Stimulated activated naive B cell treated with anti-CD40 and anti-IgM and Interleukin-4, amounts not matched to agents 10 μg/mL and 1 μg/mL and 100 μg/mL, for 72 hours (primary cell): Measurements from ENCODE around the gene RHBDD1.

Experiments
- ATAC-seq, 2 donors: fragments of 150-1000 bp; cut with Tn5 transposase; replicated peaks; 2 replicates each; pipeline ENCODE4 v1.10.0; 2021; ENCODE audit warnings: moderate library complexity in 1 of 2
- DNase-seq: peaks from one replicate; pipeline ENCODE4 v3.0.0; 2021
- H3K27ac Mint-ChIP-seq: one replicate; pipeline ENCODE4 v1.8.0; 2022; ENCODE audit warnings: mild to moderate bottlenecking, mixed read lengths
- H3K27me3 Mint-ChIP-seq, 2 donors: one replicate each; pipeline ENCODE4 v1.8.0; 2022; ENCODE audit warnings: mixed read lengths in 2 of 2
- H3K36me3 Mint-ChIP-seq, 2 donors: one replicate each; pipeline ENCODE4 v1.8.0; 2022; ENCODE audit warnings: mixed read lengths in 2 of 2, mild to moderate bottlenecking in 1 of 2
- H3K4me1 Mint-ChIP-seq, 2 donors: one replicate each; pipeline ENCODE4 v1.8.0; 2022; ENCODE audit warnings: mixed read lengths in 2 of 2, mild to moderate bottlenecking in 1 of 2
- H3K4me3 Mint-ChIP-seq, 2 donors: one replicate each; pipeline ENCODE4 v1.8.0; 2022; ENCODE audit warnings: mild to moderate bottlenecking in 2 of 2, mixed read lengths in 2 of 2, moderate library complexity in 1 of 2
- H3K9me3 Mint-ChIP-seq, 2 donors: one replicate each; pipeline ENCODE4 v1.8.0; 2022; ENCODE audit warnings: mixed read lengths in 2 of 2, mild to moderate bottlenecking in 1 of 2

The RHBDD1 gene

DNA sequence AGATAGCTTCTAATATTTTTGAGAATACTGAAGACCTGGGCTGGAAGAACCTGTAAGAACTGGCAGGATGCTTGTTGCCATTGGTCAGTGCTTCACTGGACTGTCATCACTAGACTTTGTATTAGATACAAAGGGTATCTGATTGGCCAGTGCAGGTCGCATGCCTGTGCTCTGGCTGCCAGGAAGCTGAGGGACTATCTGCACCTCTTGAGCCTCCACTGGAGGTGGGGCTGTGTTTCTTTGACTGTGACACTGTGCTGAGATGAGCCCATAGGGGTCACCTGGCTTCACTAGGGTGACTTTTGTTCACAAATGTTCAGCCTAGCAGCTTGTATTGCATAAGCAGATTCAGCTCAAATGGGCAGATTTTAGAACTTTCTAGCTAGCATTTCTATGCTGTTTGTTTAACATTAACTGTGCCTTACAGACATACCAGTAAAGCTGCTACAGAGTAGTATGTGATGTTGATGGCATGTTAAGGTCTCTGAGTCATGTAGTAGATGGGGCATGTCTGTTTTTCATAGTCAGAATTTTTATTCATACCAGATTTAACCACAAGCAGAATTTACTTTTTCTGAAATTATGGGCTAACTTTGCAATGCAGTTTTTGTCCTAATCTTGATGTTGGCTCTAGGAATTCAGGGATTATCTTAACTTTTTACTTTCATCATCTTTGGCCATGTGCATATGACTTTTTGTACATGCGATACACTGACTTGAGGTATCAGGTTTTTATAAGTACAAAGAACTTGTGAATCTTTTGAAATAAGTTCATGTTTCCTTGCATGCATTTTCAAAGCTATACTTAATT, 56.1 kb downstream of the RHBDD1 start:
- Mint-ChIP-seq H3K4me1 (peaks cover 9 to 26% of the 10 kb centered on the region in 2 donors), H3K27me3 (no peaks in the 10 kb centered on the region), H3K36me3 (peaks cover 14 to 26% of the 10 kb centered on the region in 2 donors), H3K4me3 (no peak overlapping the region), H3K27ac (no peak overlapping the region), H3K9me3 (no peaks in the 10 kb centered on the region)
- DNase-seq = no peak
- ATAC-seq = peak in 1 of 2 donors; percentile 49

DNA sequence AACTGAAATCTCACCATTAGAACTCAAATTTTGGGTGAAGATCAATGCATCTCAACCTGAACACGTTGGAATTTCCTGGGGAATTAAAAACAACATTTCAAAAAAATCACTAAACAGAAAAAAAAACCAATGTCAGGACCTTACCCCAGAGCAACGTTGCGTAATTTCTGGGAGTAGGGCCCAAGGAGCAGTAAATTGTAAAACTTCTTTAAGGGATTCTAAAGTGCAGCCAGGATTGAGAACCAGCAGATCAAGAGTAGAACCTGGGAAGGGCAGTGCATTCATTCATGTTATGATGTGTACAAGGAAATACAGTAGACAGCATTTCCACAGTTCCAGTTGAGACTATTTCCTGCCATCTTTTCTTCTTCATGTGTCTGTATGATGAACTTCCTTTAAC, 56.9 kb downstream of the RHBDD1 start:
- ATAC-seq (no peak), DNase-seq (no peak)
- Mint-ChIP-seq H3K9me3 (peaks cover 2 to 5% of the 10 kb centered on the region in 2 donors), H3K36me3 (peaks cover 21 to 33% of the 10 kb centered on the region in 2 donors), H3K4me1 (peaks cover 12 to 26% of the 10 kb centered on the region in 2 donors), H3K27ac (no peak overlapping the region), H3K27me3 (no peaks in the 10 kb centered on the region), H3K4me3 (no peak overlapping the region)

DNA sequence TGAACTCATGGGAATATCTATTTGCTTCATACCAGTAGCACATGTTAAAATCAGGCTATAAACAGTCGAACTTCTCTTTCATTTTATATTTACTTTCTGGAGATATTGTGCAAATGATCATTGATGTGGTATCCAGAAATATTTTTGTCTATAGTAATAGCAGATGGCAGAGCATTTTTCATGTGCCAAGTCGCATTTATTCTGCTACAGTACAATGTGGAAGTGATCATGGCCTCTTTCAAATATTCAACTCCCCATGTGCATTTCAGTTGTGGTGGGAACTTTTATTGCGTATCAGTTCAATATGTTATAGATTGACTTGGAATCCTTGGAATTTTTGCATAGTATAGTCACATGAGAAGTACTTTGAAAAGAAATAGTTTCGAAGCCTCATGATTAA, 57.4 kb downstream of the RHBDD1 start:
- peaks cover 2 to 5% of the 10 kb centered on the region in 2 donors for H3K9me3 Mint-ChIP-seq
- peaks cover 12 to 26% of the 10 kb centered on the region in 2 donors for H3K4me1 Mint-ChIP-seq
- DNase-seq (no peak), ATAC-seq (no peak)
- peaks cover 21 to 36% of the 10 kb centered on the region in 2 donors for H3K36me3 Mint-ChIP-seq
- no peak overlapping the region for H3K27ac Mint-ChIP-seq
- no peak overlapping the region for H3K4me3 Mint-ChIP-seq
- no peaks in the 10 kb centered on the region for H3K27me3 Mint-ChIP-seq

DNA sequence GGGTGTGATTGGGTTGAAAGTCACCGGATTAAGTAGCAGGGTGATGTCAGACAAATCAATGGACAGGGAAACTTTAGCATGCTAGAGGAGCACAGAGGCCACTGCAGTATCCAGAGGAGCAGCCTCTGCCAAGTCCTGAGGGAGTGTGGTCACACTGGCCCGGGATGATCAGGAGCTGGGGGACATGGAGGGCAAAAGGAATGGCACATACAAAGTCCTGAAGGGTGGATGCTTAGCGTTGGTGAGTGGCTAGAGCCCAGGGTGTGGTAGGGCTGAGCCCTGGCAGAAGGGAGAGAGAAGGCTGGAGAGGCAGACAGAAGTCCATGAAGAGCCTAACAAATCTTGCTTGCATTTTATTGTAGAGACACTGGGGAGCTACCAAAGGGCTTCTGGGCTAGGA, 58.9 kb downstream of the RHBDD1 start:
- no peaks in the 10 kb centered on the region for H3K27me3 Mint-ChIP-seq
- no peak for ATAC-seq

DNA sequence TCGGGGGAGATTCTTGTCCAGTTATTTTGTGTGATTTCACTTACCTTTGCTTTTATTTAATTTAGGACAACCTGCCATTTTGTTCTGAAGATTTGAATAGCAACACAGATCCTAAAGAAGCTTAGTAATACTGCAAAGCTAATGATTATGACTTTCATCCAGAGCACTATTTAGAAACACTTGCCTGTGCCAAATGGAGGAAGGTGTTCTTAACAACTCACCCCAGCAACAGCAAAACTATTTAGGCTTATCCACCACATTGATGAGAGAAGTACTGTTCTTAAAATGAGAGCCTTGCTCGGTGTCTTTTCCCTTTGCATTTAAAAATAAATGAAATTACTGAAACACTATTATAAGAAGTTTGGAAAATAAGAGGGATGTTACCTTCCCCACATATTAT, 59.7 kb downstream of the RHBDD1 start:
- ATAC-seq = no peak
- Mint-ChIP-seq H3K9me3 (peaks cover 2 to 5% of the 10 kb centered on the region in 2 donors), H3K4me3 (no peak overlapping the region)

More for the DNA sequence above, 58.9 kb downstream of the RHBDD1 start:
- H3K36me3 Mint-ChIP-seq = peaks cover 21 to 36% of the 10 kb centered on the region in 2 donors
- no peak overlapping the region for H3K27ac Mint-ChIP-seq
- DNase-seq = no peak
- no peak overlapping the region for H3K4me3 Mint-ChIP-seq
- H3K4me1 Mint-ChIP-seq = peaks cover 16 to 26% of the 10 kb centered on the region in 2 donors
- peaks cover 2 to 5% of the 10 kb centered on the region in 2 donors for H3K9me3 Mint-ChIP-seq

DNA sequence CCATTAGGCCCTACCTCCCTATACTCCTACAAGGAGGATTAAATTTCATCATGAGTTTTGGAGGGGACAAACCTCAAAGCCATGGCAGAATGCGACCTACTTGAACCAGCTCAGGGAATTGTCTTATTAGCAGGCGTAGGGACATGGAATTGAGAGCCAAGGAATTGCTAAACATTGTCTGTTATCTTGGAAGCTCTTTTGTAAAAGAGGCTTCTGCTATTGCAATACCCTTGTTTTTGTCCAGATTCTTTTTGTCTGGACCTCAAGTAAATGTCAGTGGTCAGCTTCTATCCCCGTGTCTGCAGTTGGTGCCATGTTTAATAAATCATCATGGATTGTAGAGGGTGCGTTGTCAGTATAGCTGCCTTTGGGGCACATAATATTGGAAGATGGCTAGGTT, 62.3 kb downstream of the RHBDD1 start:
- ATAC-seq (no peak), DNase-seq (no peak)
- H3K27me3 Mint-ChIP-seq = no peaks in the 10 kb centered on the region
- H3K4me1 Mint-ChIP-seq = peaks cover 23 to 29% of the 10 kb centered on the region in 2 donors
- peaks cover 14 to 23% of the 10 kb centered on the region in 2 donors for H3K36me3 Mint-ChIP-seq
- H3K4me3 Mint-ChIP-seq = no peak overlapping the region
- no peak overlapping the region for H3K27ac Mint-ChIP-seq
- H3K9me3 Mint-ChIP-seq = peaks cover 2 to 5% of the 10 kb centered on the region in 2 donors

More for the DNA sequence above, 59.7 kb downstream of the RHBDD1 start:
- Mint-ChIP-seq H3K4me1 (peaks cover 16 to 26% of the 10 kb centered on the region in 2 donors), H3K27me3 (no peaks in the 10 kb centered on the region), H3K36me3 (peaks cover 21 to 36% of the 10 kb centered on the region in 2 donors), H3K27ac (no peak overlapping the region)
- DNase-seq = no peak

DNA sequence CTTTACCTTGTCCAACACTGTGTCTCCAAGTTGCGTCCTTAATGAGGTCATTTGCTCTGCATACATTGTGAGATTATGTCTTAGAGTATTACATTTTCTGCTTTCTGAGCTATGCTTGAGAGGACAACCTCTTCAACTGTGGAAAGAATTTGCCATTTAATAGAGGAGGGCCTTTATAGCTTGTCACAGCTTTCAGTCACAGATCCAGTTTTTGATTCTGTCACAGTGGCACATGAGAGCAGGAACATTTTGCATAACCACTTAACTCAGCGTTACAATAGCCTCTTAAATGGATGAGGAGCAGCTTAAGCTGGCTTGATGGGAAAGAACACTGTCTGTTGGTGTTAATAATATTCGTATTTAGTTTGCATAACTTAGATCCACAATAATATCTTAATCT, 63.0 kb downstream of the RHBDD1 start:
- H3K36me3 Mint-ChIP-seq = peaks cover 19 to 28% of the 10 kb centered on the region in 2 donors
- H3K27ac Mint-ChIP-seq = no peak overlapping the region
- ATAC-seq (no peak), DNase-seq (no peak)
- H3K4me3 Mint-ChIP-seq = no peak overlapping the region
- H3K27me3 Mint-ChIP-seq = no peaks in the 10 kb centered on the region
- peaks cover 27 to 33% of the 10 kb centered on the region in 2 donors for H3K4me1 Mint-ChIP-seq
- H3K9me3 Mint-ChIP-seq = peaks cover 2 to 5% of the 10 kb centered on the region in 2 donors

DNA sequence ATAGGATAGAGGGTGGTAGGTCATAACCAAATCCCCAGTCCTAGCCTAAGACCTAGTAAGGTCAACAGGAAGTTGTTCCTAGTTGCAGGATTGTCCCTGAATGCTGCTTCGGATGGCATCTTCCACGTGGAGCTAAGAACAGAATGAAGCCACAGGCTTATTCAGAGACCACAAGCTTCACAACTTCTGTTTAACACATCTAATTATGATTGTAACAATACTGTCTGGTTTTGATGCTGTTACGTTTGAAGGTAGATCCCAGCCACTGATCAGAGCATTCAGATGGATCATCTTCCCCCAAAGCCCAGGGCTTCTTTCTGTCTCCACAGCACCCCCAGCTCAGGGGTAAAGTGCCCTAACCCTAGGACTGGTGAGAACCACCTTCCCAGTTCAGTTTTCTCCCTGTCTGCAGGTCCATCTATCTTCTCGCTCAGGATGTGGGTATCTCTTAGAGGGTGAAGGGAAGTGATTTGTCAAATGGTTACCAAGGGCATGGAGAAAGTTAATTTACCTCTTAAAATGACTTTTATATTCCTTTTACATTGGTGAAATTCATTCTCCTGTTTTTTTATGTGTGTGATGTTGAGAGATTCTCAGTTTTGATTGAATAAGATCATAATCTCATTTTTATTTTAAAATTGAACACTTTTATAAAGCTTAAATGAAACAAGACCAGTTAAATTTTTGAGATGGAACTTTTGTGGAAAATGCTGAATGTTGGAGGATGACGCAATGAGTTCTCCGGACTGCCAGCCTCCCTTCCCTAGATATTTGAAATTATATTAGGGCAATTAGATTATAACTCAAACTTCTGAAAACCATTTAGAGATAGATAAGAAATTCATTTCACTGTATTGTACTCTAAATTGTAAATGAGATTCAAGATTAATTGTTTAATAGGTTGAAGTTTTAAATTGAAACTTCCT, 66.5 kb downstream of the RHBDD1 start:
- Mint-ChIP-seq H3K9me3 (peaks cover 2% of the 10 kb centered on the region in 2 donors), H3K27ac (peak overlapping the region; percentile 65), H3K4me3 (no peak overlapping the region), H3K27me3 (no peaks in the 10 kb centered on the region), H3K4me1 (peaks cover 45 to 62% of the 10 kb centered on the region in 2 donors), H3K36me3 (peaks cover 11 to 23% of the 10 kb centered on the region in 2 donors)
- no peak for ATAC-seq
- DNase-seq = no peak

DNA sequence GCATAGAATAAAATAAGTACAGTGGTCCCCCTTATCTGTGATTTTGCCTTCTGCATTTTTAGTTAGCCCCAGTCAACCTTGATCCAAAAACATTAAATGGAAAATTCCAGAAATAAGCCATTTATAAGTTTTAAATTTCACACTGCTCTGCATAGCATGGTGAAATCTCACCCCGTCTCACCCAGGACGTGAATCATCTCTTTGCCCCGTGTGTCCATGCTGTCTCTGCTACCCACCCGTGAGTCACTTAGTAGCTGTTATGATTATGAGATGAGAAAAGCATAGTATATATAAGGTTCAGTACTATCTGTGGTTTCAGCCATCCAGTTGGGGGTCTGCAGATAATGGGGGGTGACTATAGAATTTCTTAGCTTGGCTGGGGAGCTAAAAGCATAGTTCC, 67.3 kb downstream of the RHBDD1 start:
- H3K4me3 Mint-ChIP-seq = no peak overlapping the region
- H3K4me1 Mint-ChIP-seq = peaks cover 46 to 66% of the 10 kb centered on the region in 2 donors
- no peaks in the 10 kb centered on the region for H3K27me3 Mint-ChIP-seq
- ATAC-seq (no peak), DNase-seq (no peak)
- H3K36me3 Mint-ChIP-seq = peaks cover 7 to 16% of the 10 kb centered on the region in 2 donors
- no peak overlapping the region for H3K27ac Mint-ChIP-seq
- H3K9me3 Mint-ChIP-seq = peaks cover 0 to 1% of the 10 kb centered on the region in 2 donors

DNA sequence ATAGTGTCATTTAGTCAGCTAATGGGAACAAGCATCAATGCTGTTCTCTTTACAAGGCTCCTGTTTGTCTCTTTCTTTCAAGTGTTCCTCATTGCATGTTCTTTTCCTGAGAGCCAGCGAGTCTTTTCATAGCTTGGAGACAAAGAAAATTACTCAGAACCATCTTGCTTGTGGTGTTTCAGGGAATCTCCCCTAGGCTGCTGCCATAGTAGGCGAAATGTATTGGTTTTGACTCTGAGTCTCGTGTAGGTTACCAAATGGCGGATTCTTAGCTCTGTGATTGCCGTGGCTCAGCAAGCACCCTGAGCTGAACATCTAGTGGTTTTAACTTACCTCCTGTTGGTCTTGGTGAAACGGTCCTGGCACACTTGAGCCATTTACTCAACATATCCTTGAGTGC, 68.7 kb downstream of the RHBDD1 start:
- peak; percentile 46 to 70 for ATAC-seq
- peak overlapping the region; percentile 94 for H3K27ac Mint-ChIP-seq

DNA sequence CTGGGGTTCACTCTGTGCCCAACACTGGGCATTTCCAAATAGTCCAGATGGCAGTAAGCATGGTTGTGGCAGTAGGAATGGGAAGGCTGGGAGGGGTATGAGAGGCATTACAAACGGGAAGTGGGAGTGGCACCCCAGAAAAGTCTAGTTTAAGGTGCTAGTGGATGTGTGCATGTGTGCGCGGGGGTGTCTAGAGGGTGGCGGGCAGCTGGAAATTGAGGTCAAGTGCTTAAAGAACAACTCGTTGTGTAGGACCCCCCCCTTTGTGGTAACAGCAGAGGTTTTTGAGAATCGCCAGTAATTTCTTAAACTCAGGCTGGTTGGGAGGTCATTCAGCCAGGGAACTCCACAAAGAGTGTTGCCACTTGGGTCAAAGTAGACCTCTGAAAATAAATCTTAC, 69.9 kb downstream of the RHBDD1 start:
- Mint-ChIP-seq H3K4me3 (peak overlapping the region; percentile 77 to 84), H3K27ac (peak overlapping the region; percentile 94), H3K27me3 (no peaks in the 10 kb centered on the region), H3K9me3 (peaks cover 0 to 3% of the 10 kb centered on the region in 2 donors), H3K4me1 (peaks cover 56 to 78% of the 10 kb centered on the region in 2 donors), H3K36me3 (peaks cover 11 to 28% of the 10 kb centered on the region in 2 donors)
- DNase-seq = no peak
- peak; percentile 23 to 46 for ATAC-seq

More for the DNA sequence above, 68.7 kb downstream of the RHBDD1 start:
- peak; percentile 42 for DNase-seq
- Mint-ChIP-seq H3K4me3 (peak overlapping the region; percentile 47 to 84), H3K36me3 (peaks cover 9 to 26% of the 10 kb centered on the region in 2 donors), H3K9me3 (peaks cover 0 to 3% of the 10 kb centered on the region in 2 donors), H3K27me3 (no peaks in the 10 kb centered on the region), H3K4me1 (peaks cover 54 to 77% of the 10 kb centered on the region in 2 donors)

DNA sequence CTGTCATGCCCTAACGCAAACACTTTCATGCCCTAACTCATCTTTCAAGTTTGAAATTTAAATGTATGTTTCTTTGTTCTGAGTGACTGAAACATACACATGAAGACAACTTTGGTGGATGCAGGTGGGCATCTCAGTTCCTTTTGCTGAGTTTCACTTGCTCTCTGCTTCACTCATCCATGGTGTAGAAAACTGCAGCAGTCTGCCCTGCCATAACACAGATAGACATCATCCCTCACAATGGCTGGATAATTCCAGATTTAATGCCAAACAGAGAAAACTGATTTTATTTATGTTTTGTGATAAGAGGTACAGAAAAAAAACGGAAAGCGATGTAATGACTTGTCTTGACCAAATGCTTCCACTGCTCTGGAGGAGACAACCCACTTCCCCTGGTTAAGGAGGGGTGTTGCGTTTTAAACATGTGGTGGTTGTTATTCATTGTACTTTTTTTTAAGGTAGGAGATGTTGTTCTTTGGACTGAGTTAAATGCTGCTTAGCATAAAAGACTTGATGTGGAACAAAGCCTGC, 70.4 kb downstream of the RHBDD1 start:
- DNase-seq (peak; percentile 58), ATAC-seq (peak; percentile 86 to 89)
- Mint-ChIP-seq H3K4me3 (peak overlapping the region; percentile 77 to 84), H3K36me3 (peaks cover 11 to 33% of the 10 kb centered on the region in 2 donors), H3K4me1 (peaks cover 54 to 74% of the 10 kb centered on the region in 2 donors), H3K27ac (peak overlapping the region; percentile 94), H3K27me3 (no peaks in the 10 kb centered on the region), H3K9me3 (peaks cover 0 to 3% of the 10 kb centered on the region in 2 donors)

DNA sequence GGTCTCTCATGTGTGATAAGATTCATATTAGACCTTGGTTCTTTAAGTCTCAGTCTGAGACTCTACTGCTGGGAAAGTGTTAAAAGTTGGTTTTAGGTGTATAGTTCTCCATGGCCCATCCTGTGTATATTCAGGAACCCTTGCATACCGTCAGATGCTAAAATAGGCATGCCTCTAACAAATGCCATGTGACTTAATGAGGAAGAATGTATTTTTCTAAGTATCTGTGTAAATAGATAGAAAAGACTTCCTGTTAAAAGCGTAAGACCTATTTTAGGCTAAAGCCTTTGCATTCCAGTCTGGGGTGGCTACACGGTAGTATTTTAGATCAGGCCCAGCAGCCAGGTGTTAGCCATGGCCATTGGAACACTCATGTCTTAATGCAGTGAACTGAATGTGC, 73.3 kb downstream of the RHBDD1 start:
- H3K4me3 Mint-ChIP-seq = peak overlapping the region; percentile 18 to 33
- ATAC-seq (no peak), DNase-seq (no peak)
- H3K27me3 Mint-ChIP-seq = no peaks in the 10 kb centered on the region
- peaks cover 12 to 41% of the 10 kb centered on the region in 2 donors for H3K36me3 Mint-ChIP-seq
- peaks cover 0 to 3% of the 10 kb centered on the region in 2 donors for H3K9me3 Mint-ChIP-seq
- peak overlapping the region; percentile 86 for H3K27ac Mint-ChIP-seq
- H3K4me1 Mint-ChIP-seq = peaks cover 46 to 68% of the 10 kb centered on the region in 2 donors

DNA sequence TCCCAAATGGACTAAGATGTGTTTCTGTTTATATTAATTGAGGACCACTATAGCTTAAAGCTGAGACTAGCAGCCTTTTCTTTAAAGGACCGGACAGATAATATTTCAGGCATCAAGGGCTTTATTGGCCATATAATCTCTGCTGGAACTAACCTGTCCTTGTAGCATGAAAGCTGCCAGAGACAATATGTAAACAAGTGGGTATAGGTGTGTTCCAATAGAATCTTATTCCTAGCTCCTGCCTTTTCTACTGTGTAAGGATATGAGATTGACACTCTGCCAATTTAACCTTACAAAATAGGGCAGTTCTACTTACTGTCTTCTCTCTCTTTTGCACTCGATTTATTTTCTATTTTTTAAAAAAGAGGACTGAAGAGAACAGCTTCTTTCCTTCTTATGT, 74.0 kb downstream of the RHBDD1 start:
- Mint-ChIP-seq H3K9me3 (peaks cover 0 to 3% of the 10 kb centered on the region in 2 donors), H3K4me3 (no peak overlapping the region), H3K36me3 (peaks cover 16 to 39% of the 10 kb centered on the region in 2 donors), H3K4me1 (peaks cover 41 to 64% of the 10 kb centered on the region in 2 donors), H3K27ac (peak overlapping the region; percentile 86), H3K27me3 (no peaks in the 10 kb centered on the region)
- DNase-seq (no peak), ATAC-seq (no peak)
